K562 (cell line): Measurements from ENCODE around the gene ZNF514. TPM values are rescaled to one million over a fixed set of nuclear protein-coding genes. Genes with fewer than 3 reads are reported as not detected.

Experiments used
- E2F6 ChIP-seq, 2 experiments: IDR thresholded peaks; 2 replicates each; pipeline ENCODE4 v1.6.1; 2011; ENCODE audit warnings: borderline replicate concordance in 1 of 2, control low read depth in 1 of 2, low read depth in 1 of 2, low read length in 1 of 2, mild to moderate bottlenecking in 1 of 2, mixed read lengths in 1 of 2, moderate library complexity in 1 of 2; ENCODE audit not compliant: insufficient read depth in 1 of 2, insufficient read length in 1 of 2, poor library complexity in 1 of 2, severe bottlenecking in 1 of 2; ENCODE audit errors: extremely low read depth in 1 of 2
- EGR1 ChIP-seq: fragments of 450-650 bp; conservative IDR thresholded peaks from 2 replicates; pipeline ENCODE4 v1.6.1; 2017; ENCODE audit warnings: mild to moderate bottlenecking
- KLF10 ChIP-seq: fragments of 250-450 bp; sonication (Bioruptor Pico); IDR thresholded peaks from 2 replicates; pipeline ENCODE4 v1.6.1; 2021; ENCODE audit warnings: matching md5 sums
- MEF2D ChIP-seq: conservative IDR thresholded peaks from 2 replicates; pipeline ENCODE4 v1.6.1; 2016; ENCODE audit warnings: low read depth, missing genetic modification characterization, missing compliant biosample characterization
- MGA ChIP-seq: fragments of 450-650 bp; IDR thresholded peaks from 2 replicates; pipeline ENCODE4 v1.6.1; 2016; ENCODE audit warnings: mild to moderate bottlenecking, moderate library complexity
- MXI1 ChIP-seq: IDR thresholded peaks from 2 replicates; pipeline ENCODE4 v1.6.1; 2011; ENCODE audit warnings: low read depth, mild to moderate bottlenecking, improper control_type of control experiment, low read length
- PKNOX1 ChIP-seq: fragments of 450-650 bp; IDR thresholded peaks from 2 replicates; pipeline ENCODE4 v1.6.1; 2016
- PURB ChIP-seq: sonication (generic); formaldehyde crosslinking; IDR thresholded peaks from 2 replicates; pipeline ENCODE4 v1.9.0; 2021; ENCODE audit warnings: low read depth, mild to moderate bottlenecking, missing genetic modification reagents
- RAD21 ChIP-seq, 2 experiments: fragments of 250-450 bp in 1 of 2; fragments of 450-650 bp in 1 of 2; sonication (Bioruptor Pico) in 1 of 2; formaldehyde crosslinking in 1 of 2; IDR thresholded peaks in 1 of 2; conservative IDR thresholded peaks in 1 of 2; 2 replicates each; pipeline versions ENCODE4 v1.4.0 to v1.8.0; 2020 to 2022; ENCODE audit warnings: mild to moderate bottlenecking in 2 of 2, moderate library complexity in 1 of 2
- TBP ChIP-seq: optimal IDR thresholded peaks from 2 replicates; pipeline ENCODE3; 2011; ENCODE audit warnings: low read depth, low read length, improper control_type of control experiment
- YY1 ChIP-seq, 3 experiments: IDR thresholded peaks; 2 replicates each; pipeline ENCODE4 v1.6.1; 2011; ENCODE audit warnings: low read length in 2 of 3, mild to moderate bottlenecking in 2 of 3, moderate library complexity in 2 of 3, borderline replicate concordance in 1 of 3, control low read depth in 1 of 3, low read depth in 1 of 3; ENCODE audit not compliant: insufficient read depth in 3 of 3, insufficient replicate concordance in 2 of 3, control insufficient read depth in 1 of 3, insufficient read length in 1 of 3; ENCODE audit errors: extremely low read depth in 1 of 3
- polyA plus RNA-seq, 8 experiments: library from polyadenylated mRNA; depleted of rRNA in 4 of 8; stranded (reverse) in 5 of 8; unstranded in 3 of 8; fragments of >200 nt; fragmentation: Nextera tagmentation in 2 of 8; fragmentation: Illumina TruSeq in 1 of 8; extraction: Ambion mirVana in 2 of 8; extraction: Trizol in 1 of 8; gene quantifications; 2 replicates each; pipeline versions ENCODE4 v1.2.1 to v1.2.3, GENCODE V29; 2011 to 2014; ENCODE audit warnings: inconsistent platforms in 1 of 8, missing spikeins in 1 of 8
- total RNA-seq, 7 experiments: library from RNA; depleted of rRNA in 6 of 7; stranded (reverse); fragments of >200 nt in 6 of 7; fragmentation: Illumina TruSeq in 2 of 7; extraction: Trizol in 2 of 7; gene quantifications; 2 replicates each; pipeline versions ENCODE4 v1.2.1 to v1.2.3, GENCODE V29; 2011 to 2021; ENCODE audit warnings: low replicate concordance in 1 of 7

The ZNF514 gene
- total and polyA plus RNA-seq, 9 of the 15 experiments (the other 6 are each of a cell fraction or from before 2014, with no cell fraction given), result 7.5 to 17.7 (median 11.4) TPM

- peak; percentile 68 for TF ChIP-seq MGA
- peak; percentile 13; the same call in 1 of the 2 replicates for TF ChIP-seq PKNOX1
- TF ChIP-seq TBP, result no peak
- peak in 2 of 3 experiments; percentile 22 to 38 for TF ChIP-seq YY1 (IDR thresholded peaks at IDR 0.05; ENCODE audit: borderline replicate concordance in 1 of 3, control insufficient read depth in 1 of 3, extremely low read depth in 1 of 3, insufficient read depth in 3 of 3, insufficient read length in 1 of 3, insufficient replicate concordance in 2 of 3, low read depth in 1 of 3, low read length in 2 of 3)
- peak; percentile 17; the same call in 1 of the 2 replicates for TF ChIP-seq MXI1
- TF ChIP-seq KLF10 (CRISPR knock-in tag), result no peak
- no peak for TF ChIP-seq MEF2D (tag)
- TF ChIP-seq PURB, result no peak
- TF ChIP-seq E2F6 (IDR thresholded peaks at IDR 0.05; ENCODE audit: borderline replicate concordance in 1 of 2, extremely low read depth in 1 of 2, insufficient read depth in 1 of 2, insufficient read length in 1 of 2, low read depth in 1 of 2, low read length in 1 of 2, poor library complexity in 1 of 2, severe bottlenecking in 1 of 2), result peak; percentile 55 to 82
- TF ChIP-seq EGR1, result 0 out of 2 replicates have a peak, but pooled peaks have one; percentile 16
- peak; percentile 70 to 73 for TF ChIP-seq RAD21 (CRISPR knock-in tag; conservative IDR thresholded peaks at IDR 0.05 in 1 of 2, IDR thresholded peaks at IDR 0.05 in 1 of 2)
Observed at GRCh38 chr2:95207111-95207961, 47.7 kb upstream of the ZNF514 start, which contains the start of gene ZNF892 (continued).
